ENCODE measurements around the gene RPTOR.
A peak's percentile ranks its signal among the peaks of the same experiment; 100 is the strongest.
"Not testable (repeated sequence)": the region's sequence is repeated elsewhere in the genome, so short reads cannot be mapped to it uniquely, and the experiment has no call there.

The RPTOR gene

DNA sequence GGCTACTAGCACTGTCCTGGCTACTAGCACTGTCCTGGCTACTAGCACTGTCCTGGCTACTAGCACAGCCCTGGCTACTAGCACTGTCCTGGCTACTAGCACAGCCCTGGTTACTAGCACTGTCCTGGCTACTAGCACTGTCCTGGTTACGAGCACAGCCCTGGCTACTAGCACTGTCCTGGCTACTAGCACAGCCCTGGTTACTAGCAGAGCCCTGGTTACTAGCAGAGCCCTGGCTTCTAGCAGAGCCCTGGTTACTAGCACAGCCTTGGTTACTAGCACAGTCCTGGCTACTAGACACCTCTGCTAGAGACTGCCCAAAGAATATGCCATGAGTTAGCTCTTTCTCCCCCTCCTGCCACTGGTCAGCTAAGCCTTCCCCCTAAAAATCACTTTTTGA lies 200.1 kb downstream of the RPTOR start:
- DNase-seq (ENCODE audit: low spot score): not testable (repeated sequence)

DNA sequence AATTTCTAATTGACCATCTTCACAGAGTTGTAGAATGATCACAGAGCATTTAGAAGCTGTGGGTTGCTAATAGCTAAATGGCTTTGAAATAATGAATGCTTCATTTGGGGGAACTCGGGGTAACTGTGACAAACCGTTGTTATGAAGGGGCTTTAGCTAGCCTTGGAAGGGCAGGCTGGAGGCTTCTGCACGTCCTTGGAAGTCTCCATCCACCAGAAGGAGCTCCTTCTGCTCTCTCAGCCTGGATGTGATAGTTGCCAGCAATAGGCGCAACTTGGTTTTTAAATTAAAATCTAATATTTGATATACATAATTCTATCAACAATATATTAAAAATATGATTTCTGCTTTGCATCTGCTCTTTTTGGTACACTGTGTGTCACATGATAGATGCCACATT lies 200.5 kb downstream of the RPTOR start:
- DNase-seq (ENCODE audit: low spot score): no peak

DNA sequence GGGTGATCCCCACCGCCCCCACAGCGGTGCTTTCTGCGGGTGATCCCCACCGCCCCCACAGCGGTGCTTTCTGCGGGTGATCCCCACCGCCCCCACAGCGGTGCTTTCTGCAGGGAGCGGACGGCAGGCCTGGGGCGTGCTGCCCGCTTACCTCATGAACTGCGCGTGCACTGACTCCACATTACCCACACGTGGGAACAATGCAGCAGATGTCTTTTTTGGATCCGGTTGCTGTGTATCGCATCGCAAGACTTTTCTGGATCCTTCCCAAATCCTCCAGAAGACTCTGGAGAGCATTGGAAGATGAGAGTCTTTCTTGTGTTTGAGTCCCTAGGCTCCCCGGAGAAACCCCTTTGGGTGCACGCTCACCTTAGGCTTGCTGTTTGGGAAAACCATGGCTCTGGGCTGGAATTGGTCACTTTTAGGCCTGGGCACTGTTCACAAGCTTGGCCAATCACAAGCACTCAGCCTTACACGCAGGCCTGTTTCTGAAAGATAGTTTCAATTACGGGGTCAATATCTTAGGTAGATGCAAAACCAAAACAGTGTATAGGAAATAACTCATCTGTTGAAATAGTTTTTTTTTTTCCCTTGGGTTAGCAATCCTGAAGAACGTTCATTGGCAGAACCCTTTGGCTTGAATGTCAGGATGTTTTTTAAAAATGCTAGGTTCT lies 201.8 kb downstream of the RPTOR start:
- no peak for DNase-seq (ENCODE audit: low spot score)

GRCh38 chr17:80747469-80747868 lies 202.8 kb downstream of the RPTOR start:
- DNase-seq (ENCODE audit: low spot score): no peak

- no peak for DNase-seq (ENCODE audit: low spot score)
These were observed 205.0 kb downstream of the RPTOR start for GRCh38 chr17:80749611-80750010.

GRCh38 chr17:80750263-80750662 lies 205.6 kb downstream of the RPTOR start:
- DNase-seq (ENCODE audit: low spot score): no peak

DNA sequence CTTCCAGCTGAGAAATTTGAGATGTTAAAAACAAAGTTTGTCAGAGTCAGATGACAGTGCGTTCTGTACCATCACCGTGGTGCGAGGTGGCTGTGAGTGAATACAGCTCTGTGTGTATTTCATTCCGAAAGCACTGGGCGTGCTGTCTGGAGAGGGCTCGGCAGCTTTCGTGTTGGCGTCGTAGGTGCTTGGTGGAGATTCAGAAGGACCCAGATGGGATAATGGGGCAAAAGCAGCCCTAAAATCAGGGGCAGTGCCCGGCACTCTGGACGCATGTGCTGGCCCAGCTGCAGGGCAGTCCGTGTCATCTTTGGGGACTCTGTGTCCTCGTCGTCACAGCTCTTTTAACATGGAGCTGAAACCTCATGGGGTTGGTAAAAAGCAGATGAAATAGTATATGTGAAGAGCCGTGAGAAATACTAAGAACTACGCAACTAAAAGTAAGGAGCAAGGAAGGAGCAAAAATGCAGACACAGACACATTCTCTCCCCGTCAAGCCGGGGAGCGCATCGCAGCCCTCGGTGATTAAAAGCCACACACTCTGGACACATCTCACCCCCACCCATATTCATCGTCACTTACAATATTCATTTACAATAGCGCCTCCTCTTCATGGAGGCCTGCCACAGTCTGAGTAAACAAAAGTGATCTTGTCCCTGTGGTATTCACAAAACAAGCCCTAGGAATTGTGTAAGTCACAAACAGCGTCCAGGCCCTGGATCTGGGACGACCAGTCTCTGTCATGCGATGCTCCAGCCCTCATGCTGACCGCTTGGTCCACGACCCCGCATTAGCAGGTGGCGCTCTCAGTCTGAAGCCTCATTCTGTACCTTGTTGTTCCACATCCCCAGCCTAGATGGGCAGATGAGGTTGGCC lies 206.7 kb downstream of the RPTOR start:
- no peak for DNase-seq (ENCODE audit: low spot score)

GRCh38 chr17:80751946-80752581 lies 207.4 kb downstream of the RPTOR start:
- DNase-seq (ENCODE audit: low spot score): no peak

DNA sequence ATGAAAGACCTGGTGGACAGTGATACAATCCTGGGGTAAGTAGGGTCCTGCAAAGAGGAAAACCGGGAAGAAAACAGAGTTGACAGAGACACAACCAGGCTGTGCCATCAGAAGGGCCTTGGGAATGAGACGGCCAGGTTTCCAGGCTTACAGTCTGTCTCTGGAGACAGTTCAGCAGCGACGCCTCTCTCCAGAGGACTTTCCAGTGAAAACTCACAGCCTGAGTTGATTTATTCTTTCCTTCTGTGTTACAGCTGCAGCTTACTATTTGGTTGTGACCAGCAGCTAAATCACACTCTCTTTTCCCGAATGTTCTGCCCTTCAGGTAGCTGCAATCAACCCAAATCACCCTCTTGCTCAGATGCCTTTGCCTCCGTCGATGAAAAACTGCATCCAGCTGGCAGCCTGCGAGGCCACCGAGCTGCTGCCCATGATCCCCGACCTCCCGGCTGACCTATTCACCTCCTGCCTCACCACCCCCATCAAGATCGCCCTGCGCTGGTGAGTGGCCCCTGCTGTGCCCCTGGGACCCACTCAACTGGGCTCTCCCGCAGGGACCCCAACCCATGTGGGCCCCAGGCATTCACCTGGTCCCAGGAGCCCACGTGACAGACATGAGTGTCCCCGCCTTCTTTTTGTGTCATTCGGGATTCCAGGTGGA lies 209.2 kb downstream of the RPTOR start:
- no peak for DNase-seq (ENCODE audit: low spot score)

- no peak for DNase-seq (ENCODE audit: low spot score)
These were observed 210.2 kb downstream of the RPTOR start for GRCh38 chr17:80754846-80755245.

- peak; percentile 65 for DNase-seq (ENCODE audit: low spot score)
These were observed 211.2 kb downstream of the RPTOR start for GRCh38 chr17:80755650-80756405.

DNA sequence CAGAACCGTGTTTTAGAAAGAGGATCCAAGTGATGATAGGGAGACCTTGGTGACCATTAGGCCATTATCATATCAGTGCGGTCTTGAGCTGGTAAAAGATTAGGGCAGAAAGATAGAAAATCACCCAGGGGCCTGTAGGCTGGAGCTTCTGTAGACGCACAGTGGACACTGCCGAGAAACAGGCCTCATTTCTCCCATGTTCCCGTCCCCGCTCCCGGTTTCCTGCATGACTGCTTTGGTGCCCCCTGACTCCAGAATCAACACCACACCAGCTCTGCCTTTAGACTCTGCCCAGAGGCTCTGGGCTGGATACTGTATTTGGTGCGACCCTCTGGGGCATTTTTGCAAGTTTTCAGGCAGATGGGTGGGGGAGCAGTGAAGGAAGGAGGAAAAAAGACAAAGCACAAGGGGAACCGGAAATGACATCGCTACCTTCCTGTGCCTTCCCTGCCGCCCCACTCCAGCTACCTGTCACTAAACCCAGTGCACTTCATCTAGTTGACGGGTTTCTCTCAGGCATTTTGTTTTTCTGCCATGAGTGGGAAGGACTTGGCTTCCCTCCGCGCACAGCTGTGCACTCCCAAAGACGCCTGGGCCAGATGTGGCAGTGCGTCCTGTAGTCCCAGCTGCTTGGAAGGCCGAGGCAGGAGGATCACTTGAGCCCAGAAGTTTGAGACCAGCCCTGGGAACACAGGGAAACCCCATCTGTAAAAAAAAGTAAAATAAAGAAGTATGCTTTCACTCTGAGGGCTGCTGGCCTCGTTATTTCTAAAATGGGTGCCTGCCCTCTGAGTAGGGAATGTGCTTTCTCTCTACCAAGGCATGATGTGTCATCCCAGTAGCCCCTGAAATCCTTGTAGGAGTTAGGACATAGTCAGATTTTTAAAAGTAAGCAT lies 214.1 kb downstream of the RPTOR start:
- DNase-seq (ENCODE audit: low spot score): no peak

- DNase-seq (ENCODE audit: low spot score): no peak
These were observed 214.7 kb downstream of the RPTOR start for GRCh38 chr17:80759377-80759673.

- DNase-seq (ENCODE audit: low spot score): no peak
These were observed 215.9 kb downstream of the RPTOR start for GRCh38 chr17:80760511-80760911.

- no peak for DNase-seq (ENCODE audit: low spot score)
These were observed 216.7 kb downstream of the RPTOR start for GRCh38 chr17:80761110-80761871.

GRCh38 chr17:80762076-80762475 lies 217.4 kb downstream of the RPTOR start:
- no peak for DNase-seq (ENCODE audit: low spot score)

DNA sequence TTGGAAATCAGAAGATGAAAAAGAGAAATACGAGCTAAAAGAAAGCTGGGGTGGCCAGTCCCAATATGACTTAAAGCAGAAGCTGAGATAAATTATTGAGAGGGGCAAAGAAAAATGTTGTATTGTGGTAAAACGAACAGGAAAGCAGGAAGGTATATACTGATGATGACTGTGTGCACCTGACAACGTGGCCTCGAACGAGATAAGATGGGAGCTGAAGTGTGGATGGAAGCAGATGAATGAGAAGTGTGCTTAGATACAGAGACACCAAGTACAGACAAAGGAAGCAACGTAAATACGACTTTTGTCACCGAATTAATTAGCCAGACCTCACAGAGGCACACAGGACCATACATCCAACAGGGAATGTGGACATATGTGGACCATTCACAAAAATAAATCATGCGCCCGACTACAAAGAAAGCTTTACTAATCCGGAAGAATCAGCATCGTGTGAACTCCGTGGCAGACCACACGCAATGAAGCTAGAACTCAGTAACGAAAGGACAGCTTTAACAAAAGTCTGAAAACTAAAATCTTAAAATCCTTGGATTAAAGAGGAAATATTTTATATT lies 218.7 kb downstream of the RPTOR start:
- DNase-seq (ENCODE audit: low spot score): no peak

- not testable (repeated sequence) for DNase-seq (ENCODE audit: low spot score)
These were observed 220.0 kb downstream of the RPTOR start for GRCh38 chr17:80764627-80765145.

- DNase-seq (ENCODE audit: low spot score): no peak
These were observed 220.8 kb downstream of the RPTOR start for GRCh38 chr17:80765241-80765961.
